ENCODE results near the gene DDX10. TPM values are rescaled to one million over a fixed set of nuclear protein-coding genes. Genes with fewer than 3 reads are reported as not detected.
A peak's percentile ranks its signal among the peaks of the same experiment; 100 is the strongest.
"Not testable (repeated sequence)": the region's sequence is repeated elsewhere in the genome, so short reads cannot be mapped to it uniquely, and the experiment has no call there.

Gene DDX10
- total and polyA plus RNA-seq, 8 donors: 11.6 to 22.6 (median 17.6) TPM

- Histone ChIP-seq H3K27me3 (no peaks in the 10 kb centered on the region), H3K4me1 (peaks cover 0 to 31% (median 11%) of the 10 kb centered on the region in 4 donors), H3K9me3 (no peaks in the 10 kb centered on the region), H3K4me3 (no peak overlapping the region), H3K27ac (no peak overlapping the region), H3K36me3 (peaks cover 0 to 14% (median 8%) of the 10 kb centered on the region in 4 donors)
- DNase-seq: no peak
- 13 to 54% (median 14%) methylated on average over 1 of the region's 1 CpG for whole genome bisulfite sequencing, 5 donors
- intact Hi-C loops (cut with DNase I; ENCODE audit: low total_unique reads): no loop called here
- TF ChIP-seq CTCF (IDR thresholded peaks at IDR 0.05) (no peak), POLR2AphosphoS5 (IDR thresholded peaks at IDR 0.05) (no peak), EP300 (IDR thresholded peaks at IDR 0.05) (no peak), POLR2A (IDR thresholded peaks at IDR 0.05) (no peak)
Measured at GRCh38 chr11:108734283-108734682, 69.4 kb downstream of the DDX10 start.

GRCh38 chr11:108734956-108735559 is 70.2 kb downstream of the DDX10 start:
- Histone ChIP-seq H3K36me3 (peaks cover 0 to 14% (median 8%) of the 10 kb centered on the region in 4 donors), H3K4me3 (no peak overlapping the region), H3K27ac (no peak overlapping the region), H3K27me3 (no peaks in the 10 kb centered on the region), H3K4me1 (peaks cover 0 to 31% (median 11%) of the 10 kb centered on the region in 4 donors), H3K9me3 (no peaks in the 10 kb centered on the region)
- TF ChIP-seq POLR2AphosphoS5 (IDR thresholded peaks at IDR 0.05) (no peak), CTCF (IDR thresholded peaks at IDR 0.05) (peak in 2 of 7 experiments; percentile 24 to 30)
- DNase-seq: peak in 1 of 2 donors; percentile 22
- intact Hi-C loops (cut with DNase I; ENCODE audit: low total_unique reads): no loop called here
- 61 to 75% (median 67%) methylated on average over 3 of the region's 3 CpGs for WGBS, 5 donors

GRCh38 chr11:108740132-108740531 is 75.3 kb downstream of the DDX10 start:
- DNase-seq; intact Hi-C loops (cut with DNase I; ENCODE audit: low total_unique reads); H3K27ac ChIP-seq; H3K9me3 ChIP-seq; H3K4me1 ChIP-seq; H3K27me3 ChIP-seq; H3K4me3 ChIP-seq; H3K36me3 ChIP-seq: not testable (repeated sequence)
- 92 to 97% (median 96%) methylated on average over 2 of the region's 2 CpGs for WGBS, 5 donors

GRCh38 chr11:108743851-108744250 is 79.0 kb downstream of the DDX10 start:
- intact Hi-C loops (cut with DNase I; ENCODE audit: low total_unique reads): no loop called here
- peaks cover 0 to 6% (median 0%) of the 10 kb centered on the region in 4 donors for H3K4me1 ChIP-seq
- no peak overlapping the region for H3K4me3 ChIP-seq
- H3K9me3 ChIP-seq: peaks cover 0 to 9% (median 2%) of the 10 kb centered on the region in 4 donors
- no peaks in the 10 kb centered on the region for H3K27me3 ChIP-seq
- 64 to 80% (median 76%) methylated on average over 3 of the region's 3 CpGs for WGBS, 5 donors
- TF ChIP-seq POLR2A (IDR thresholded peaks at IDR 0.05) (no peak), EP300 (IDR thresholded peaks at IDR 0.05) (no peak), CTCF (IDR thresholded peaks at IDR 0.05) (no peak), POLR2AphosphoS5 (IDR thresholded peaks at IDR 0.05) (no peak)
- DNase-seq: no peak
- H3K27ac ChIP-seq: no peak overlapping the region
- peaks cover 0 to 4% (median under 1%) of the 10 kb centered on the region in 4 donors for H3K36me3 ChIP-seq

- no peak overlapping the region for H3K4me3 ChIP-seq
- no peaks in the 10 kb centered on the region for H3K9me3 ChIP-seq
- WGBS, 5 donors: 96 to 99% (median 98%) methylated on average over 6 of the region's 6 CpGs
- H3K4me1 ChIP-seq: peaks cover 0 to 5% (median 0%) of the 10 kb centered on the region in 4 donors
- TF ChIP-seq POLR2AphosphoS5 (IDR thresholded peaks at IDR 0.05): no peak
- no peak for TF ChIP-seq POLR2A (IDR thresholded peaks at IDR 0.05)
- TF ChIP-seq CTCF (IDR thresholded peaks at IDR 0.05): no peak
- no peak for TF ChIP-seq EP300 (IDR thresholded peaks at IDR 0.05)
- no peak for DNase-seq
- no peaks in the 10 kb centered on the region for H3K27me3 ChIP-seq
- intact Hi-C loops (cut with DNase I; ENCODE audit: low total_unique reads): no loop called here
- no peaks in the 10 kb centered on the region for H3K36me3 ChIP-seq
- H3K27ac ChIP-seq: no peak overlapping the region
Measured at GRCh38 chr11:108748968-108749367, 84.1 kb downstream of the DDX10 start.
